NOMO-1 treated with dmso at 0.1 percent for 144 hours (cell line): ENCODE data around the gene TBX15.

Experiments used
- DNase-seq: peaks from one replicate; lab custom pipeline; 2025; ENCODE audit not compliant: unreplicated experiment; lab: John Stamatoyannopoulos, UW

Gene TBX15

GRCh38 chr1:119002028-119002686 lies 14.0 kb upstream of the TBX15 start:
- DNase-seq, result peak; percentile 71

GRCh38 chr1:119001181-119002027 lies 13.3 kb upstream of the TBX15 start:
- DNase-seq, result peak; percentile 64

DNA sequence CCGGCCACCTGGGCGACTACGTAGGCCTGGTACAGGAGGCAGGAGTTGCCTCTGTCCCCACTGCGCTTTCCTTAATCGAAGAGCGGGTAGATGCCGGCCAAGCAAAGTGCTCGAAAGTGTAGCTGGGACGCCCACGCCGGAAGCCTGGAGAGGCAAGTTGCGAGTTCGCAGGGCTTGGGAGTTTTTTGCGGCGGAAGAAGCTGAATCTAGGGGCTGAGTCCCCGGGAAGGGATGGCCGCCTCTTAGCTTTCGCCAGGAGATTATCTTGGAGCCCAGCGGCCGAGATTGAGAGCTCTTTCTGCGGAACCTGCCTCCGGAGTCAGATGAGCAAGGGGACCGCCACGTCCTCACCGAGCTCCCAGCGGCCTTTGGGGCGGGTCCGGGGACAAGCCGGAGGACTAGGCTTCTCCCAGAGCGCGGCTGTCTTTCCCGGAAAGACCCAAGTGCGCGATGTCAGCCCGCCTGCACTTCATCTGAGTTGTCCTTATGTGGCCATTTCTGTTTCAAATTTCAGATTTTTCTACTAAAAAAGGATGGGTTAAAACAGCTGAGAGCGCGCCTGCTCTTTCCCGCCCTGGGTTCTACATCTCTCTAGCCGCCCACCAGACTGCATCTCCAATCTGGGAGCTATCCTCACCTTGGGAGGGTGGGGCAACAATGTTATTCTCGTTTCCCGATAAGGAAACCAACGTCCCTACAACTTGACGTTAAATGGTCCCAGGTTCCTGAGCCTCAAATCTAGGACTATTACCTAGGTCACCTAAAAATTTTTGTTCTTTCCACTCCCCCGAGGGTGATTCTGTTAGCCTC lies 12.4 kb upstream of the TBX15 start:
- DNase-seq, result no peak

GRCh38 chr1:118999348-119000071 lies 11.4 kb upstream of the TBX15 start:
- no peak for DNase-seq

- DNase-seq, result no peak
Observed at GRCh38 chr1:118998171-118998570, 10.0 kb upstream of the TBX15 start.

DNA sequence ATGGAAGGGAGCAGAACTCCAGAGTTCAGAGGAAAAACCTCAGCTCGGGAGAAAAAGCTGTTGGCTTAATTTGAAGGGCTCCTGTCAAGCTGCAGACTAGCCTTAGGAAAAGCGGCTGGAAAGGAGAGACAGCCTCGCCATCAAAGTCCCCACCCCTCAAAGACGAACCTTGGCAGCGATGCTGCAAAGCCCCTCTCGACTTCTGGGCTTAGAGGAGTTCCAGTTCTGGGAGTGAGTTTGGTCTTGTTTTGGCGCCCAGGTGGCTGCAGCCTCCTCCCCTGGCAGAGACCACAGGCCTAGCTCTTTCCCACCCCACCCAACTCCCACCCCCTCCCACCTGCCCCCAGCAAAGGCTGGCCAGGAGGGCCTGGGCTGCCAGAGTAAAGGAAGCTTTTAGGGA lies 9.1 kb upstream of the TBX15 start:
- no peak for DNase-seq

DNA sequence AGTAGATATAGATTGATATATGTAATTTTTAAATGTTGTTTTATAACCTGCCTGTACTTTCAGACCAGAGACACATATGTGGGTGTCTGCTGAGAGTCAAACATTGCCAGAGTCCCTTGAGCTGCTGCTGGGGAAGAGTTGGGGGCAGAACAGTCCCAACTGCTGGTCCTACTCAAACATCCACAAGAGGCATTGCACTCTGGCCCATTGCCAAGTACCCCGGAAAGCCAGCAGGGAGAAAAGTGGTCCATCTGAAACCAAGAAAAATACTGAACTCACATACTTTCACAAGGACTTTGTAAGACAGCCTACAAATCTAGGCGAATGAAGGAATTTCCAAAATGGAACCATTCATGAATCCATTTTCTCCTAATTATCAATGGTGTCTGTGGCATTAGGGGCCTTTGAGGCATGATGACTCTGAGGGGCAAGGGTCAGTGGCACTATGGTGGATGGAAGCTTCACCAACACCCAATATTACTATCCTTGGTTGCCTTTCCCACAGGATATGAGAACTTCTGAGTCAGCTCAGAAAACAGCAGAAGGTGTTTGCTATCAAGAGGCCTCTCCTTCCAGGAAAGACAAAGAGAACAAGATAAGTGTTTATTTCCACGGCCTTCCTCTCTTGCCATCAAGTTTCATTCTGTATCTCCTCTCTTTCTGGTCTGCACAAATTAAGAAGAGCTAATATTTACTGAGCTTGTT lies 7.3 kb upstream of the TBX15 start:
- no peak for DNase-seq

DNA sequence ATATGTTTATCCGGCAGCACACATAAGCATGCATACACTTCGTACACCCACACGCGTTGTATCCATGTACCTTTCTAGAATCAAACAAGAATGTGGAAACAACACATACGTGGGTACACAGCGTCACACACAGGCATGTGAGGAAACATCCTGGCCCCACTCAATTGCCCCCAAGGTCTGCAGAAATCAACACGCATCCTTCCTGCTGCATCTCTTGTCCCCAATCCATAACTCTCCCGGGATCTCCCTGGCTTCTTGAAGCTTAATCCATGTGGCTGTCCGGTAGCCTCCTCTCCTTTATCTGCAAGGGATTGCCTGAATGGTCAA lies 5.5 kb upstream of the TBX15 start:
- DNase-seq, result no peak

DNA sequence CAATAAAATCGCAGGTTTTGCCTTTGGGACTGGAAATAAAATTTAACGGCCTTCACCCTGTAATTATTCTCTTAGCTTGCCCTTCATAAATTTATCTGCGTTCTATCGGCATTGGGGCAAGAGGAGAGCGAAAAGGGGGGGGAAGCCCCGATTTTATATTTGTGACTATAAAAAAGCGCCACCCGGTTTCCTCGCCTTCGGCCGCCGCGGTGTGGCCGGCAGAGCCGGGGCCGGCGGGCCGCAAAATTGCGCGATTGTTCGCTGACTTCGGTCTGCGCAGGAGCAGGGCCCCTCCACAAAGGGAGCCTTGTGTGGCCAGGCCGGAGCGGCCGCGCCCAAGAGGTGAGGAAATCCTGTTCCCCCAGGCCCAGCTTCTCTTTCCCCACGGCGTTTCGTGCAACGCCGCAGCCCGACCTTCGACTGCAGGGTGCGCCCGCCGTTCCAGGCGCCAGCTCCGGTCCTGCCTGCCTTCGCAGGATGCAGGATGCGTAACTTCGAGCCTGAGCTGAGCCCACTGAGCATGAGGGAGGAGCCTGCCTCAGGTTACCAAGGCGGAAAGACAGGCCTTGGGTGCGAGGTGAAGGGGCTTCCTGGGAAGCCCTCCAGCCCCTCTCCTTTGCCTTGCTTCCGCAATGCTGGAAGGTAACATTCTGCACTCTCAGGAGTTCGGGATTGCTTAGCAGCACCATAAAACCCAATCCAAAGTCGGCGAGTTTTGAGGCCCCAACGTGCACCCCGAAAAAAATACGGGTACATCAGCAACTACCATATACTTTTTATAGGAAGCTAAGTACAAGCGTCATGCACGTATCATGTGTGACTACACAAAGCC lies 4.9 kb upstream of the TBX15 start:
- DNase-seq, result no peak

DNA sequence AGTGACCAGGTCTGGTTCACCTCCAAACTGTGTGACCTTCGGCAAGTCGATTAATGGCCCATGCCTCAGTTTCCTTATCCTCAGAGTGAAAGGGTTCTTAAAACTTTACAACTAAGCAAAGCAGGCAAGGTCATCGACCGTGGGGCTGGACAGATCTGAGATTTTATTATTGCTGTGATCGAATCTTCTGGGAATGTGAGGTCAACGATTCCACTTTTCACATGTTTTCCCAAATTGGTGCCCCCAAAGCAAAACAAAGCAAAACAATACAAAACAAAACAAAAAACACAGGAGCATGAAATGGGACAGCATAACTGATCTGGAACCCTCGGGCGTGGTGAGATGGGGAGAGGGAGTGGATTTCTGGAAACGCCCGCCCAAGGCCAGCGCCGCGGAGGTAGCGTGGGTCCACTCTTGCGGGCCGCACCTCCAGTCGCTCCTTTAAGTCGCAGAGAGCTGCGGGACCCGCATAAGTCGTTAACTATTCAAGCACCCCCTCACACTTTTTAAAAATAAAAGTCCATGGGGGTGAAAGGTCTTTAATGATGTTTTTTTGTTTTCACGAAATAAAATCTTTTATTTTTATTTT lies 4.2 kb upstream of the TBX15 start:
- no peak for DNase-seq

DNA sequence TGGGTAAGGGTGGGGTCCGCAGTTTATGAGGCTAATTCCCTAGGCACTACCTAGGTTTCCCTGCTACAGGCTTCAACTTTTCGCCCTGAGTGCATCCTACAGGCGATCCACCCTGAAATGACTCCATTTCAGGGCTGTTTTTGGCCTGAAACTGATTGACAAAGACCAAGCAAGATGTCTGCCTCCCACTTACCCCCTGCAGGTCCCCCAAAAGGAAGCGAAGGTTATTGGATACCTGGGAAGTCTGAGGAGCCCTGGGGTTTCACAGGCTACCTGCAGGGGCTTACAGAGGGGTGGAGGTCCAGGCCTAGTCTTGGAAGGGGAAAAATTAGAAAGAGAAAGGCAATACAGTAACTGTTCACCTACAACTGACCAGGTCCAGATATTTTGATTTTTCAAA lies 3.3 kb upstream of the TBX15 start:
- no peak for DNase-seq

DNA sequence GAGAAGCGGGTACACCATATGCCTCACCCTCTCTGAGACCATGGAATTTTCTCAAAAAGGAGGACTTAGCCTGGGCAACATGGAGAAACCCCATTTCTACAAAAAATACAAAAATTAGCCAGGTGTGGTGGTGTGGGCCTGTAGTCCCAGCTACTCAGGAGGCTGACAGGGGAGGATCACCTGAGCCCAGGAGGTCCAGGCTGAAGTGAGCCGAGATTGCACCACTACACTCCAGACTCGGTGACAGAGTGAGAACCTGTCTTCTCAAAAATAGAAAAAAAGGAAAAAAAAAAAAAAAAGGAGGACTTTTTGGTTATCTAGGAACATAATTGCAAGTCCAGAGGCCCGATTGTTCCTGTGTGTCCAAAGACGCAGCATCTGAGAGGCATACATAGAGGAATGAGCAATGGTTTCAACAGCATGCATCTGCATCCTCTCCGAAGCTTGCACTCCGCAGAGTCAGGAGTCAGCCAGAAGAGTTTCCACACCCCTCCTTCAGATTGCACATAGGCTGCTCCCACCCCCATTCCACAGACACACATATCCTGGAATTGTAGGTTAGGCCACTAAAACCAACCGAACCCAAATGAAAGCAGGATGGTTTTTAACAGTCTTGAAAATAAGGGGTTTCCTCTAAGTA lies 2.5 kb upstream of the TBX15 start:
- no peak for DNase-seq

DNA sequence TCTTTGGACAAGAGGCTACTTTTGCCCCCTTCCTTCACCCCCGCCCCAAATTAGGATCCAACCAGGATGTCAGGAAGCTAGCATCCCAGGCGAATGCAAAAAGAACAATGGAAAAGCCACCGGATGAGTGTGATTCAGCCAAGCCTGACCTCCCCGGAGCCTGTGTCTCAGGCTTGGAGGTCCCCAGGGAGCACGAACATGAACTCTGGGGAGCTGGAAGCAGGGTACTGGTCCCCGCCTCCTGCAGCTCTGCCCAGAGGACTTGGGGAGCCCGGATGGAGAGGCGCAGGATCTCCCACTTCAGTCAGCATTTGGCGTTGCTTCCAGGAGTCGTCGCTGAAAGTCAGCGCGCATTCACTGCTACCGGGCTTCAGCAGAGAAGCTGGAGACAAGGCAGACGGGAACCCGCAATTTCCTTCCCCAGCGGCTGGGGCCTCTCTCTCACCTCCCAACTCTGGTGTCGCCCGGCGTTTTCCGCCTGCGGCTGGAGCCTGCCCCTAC lies 1.8 kb upstream of the TBX15 start:
- DNase-seq, result no peak

DNA sequence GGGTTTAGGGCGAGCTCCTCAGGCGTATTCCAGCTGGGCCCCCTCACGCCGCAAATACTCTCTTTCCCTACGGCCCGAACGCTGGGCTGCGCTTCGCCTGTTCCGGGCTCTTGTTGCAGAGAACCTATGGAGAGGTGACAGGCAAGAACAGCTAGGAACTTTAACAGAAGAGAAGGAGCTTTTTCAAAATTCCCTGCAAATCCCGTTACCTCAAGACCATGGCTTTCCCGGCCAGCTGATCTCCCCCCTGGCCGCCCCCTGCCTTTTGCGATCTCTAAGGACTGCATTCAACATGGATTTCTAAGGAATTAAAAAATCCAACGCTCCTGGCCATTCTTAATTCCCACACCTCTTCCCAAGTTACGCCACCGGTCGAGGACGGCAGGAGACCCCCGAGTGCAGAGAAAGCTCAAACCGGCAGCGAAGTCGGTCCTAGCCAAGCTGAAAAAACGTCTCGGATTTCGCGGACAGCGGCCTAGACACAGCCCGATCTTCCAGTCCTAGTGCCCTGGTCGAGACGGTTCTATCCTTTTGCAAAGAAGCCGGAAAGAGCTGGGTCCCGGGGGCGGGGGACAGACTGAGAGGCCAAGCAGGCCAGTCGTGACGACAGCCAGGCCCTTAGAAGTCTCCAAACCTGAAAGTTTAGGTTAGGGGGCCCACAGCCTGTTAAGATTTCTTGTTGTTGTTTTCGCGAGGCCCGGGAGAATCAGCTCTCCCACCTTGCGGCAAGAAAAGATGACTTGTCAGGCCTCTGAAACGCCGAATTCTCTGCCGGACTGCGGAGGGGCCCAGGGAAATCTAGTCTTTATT lies 1.1 kb upstream of the TBX15 start:
- DNase-seq, result no peak

- DNase-seq, result no peak
Observed at GRCh38 chr1:118987468-118988185, 516 bp downstream of the TBX15 start.

DNA sequence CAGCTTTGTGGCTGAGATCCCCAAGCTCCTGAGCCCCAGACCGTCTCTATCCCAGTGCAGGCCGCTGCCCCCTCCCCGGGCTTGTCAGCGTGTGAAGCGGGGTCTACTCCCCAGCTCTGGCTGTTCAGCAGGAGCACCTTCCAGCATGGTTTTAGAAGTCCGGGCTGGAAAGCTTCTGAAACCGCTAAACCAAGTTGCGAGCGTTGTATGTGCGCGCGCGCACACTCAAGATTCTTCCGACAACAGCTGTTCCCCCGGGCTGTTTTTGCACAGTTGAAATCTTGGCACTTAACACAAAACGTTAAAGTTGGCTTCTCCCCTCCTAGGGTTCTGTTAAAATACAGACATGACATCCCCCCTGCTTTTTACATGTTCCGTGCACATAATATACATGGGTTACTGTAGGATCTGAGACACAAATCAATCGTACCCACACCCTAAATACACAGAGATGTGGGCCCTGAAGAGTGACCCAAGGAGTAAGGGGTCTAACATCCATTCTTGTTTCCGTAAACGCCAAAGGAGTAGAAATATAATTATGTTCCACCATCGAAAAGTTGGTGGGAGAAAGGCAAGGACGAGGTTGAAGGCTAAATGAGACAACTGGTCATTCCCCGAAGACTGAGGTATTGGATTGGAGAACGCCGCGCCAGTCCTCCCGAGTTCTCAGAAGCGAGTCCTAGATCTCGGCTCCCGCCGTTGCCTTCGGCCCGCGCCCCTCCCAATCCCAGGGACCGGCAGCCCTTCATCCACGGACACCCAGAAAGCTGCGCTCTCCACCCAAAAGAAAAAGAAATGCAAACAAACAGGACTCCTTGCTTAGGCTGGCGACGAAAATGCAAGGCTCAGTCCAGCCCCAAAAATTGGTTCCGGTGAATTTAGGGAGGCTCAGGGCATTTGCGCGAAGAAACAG lies 1.3 kb downstream of the TBX15 start:
- DNase-seq, result no peak
